ENCODE data around the gene PCDHA4. TPM values are rescaled to one million over a fixed set of nuclear protein-coding genes. Genes with fewer than 3 reads are reported as not detected.

PCDHA4 gene
- total RNA-seq, 1 experiment from 2014 or later: 5.6 TPM

DNA sequence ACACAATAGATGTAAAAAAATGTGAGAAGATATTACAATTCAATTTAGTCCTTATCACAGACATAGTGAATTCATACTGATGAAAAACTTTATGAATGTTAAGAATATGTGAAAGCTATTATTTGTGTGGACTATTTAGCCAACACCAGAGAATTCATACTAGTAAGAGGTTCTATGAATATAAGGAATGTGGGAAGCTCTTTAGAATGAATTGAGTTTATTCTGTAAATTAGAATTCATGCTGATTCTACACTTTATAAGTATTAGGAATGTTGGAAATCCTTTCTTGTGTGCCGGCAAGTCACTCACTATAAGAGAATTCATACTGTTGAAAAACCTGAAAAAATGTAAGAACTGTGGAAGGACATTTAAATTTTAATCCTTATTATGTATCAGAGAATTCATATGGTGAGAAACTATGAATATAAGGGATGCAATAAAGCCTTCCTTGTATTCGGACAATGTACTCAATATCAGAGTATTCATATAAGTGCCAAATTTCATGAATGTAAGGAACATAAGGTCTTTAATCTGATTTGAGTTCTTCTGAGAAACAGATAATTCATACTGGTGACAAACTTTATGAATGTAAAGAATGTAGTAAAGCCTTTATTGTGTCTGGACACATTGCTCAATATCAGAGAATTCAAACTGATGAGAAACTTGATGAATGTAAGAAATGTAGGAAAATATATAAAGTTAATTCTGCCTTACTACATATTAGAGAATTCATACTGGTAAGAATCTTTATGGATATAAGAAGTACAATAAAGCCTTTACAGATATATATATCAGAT, 42.5 kb upstream of the PCDHA4 start:
- H3K9me3 Mint-ChIP-seq: peaks cover 85% of the 10 kb centered on the region
- POLR2A ChIA-PET: no interaction called here
- no peak for TF ChIP-seq ELF4 (CRISPR knock-in tag; IDR thresholded peaks at IDR 0.05; ENCODE audit: low read depth)
- no peak for TF ChIP-seq PRRX2 (CRISPR knock-in tag; IDR thresholded peaks at IDR 0.05)
- TF ChIP-seq JUN (CRISPR knock-in tag; IDR thresholded peaks at IDR 0.05): no peak
- no peak for TF ChIP-seq TP53 (CRISPR knock-in tag; IDR thresholded peaks at IDR 0.05)
- no peak for TF ChIP-seq MYBL2 (CRISPR knock-in tag; IDR thresholded peaks at IDR 0.05)
- TF ChIP-seq NR1H2 (CRISPR knock-in tag; IDR thresholded peaks at IDR 0.05): no peak
- TF ChIP-seq, protein P1, sequence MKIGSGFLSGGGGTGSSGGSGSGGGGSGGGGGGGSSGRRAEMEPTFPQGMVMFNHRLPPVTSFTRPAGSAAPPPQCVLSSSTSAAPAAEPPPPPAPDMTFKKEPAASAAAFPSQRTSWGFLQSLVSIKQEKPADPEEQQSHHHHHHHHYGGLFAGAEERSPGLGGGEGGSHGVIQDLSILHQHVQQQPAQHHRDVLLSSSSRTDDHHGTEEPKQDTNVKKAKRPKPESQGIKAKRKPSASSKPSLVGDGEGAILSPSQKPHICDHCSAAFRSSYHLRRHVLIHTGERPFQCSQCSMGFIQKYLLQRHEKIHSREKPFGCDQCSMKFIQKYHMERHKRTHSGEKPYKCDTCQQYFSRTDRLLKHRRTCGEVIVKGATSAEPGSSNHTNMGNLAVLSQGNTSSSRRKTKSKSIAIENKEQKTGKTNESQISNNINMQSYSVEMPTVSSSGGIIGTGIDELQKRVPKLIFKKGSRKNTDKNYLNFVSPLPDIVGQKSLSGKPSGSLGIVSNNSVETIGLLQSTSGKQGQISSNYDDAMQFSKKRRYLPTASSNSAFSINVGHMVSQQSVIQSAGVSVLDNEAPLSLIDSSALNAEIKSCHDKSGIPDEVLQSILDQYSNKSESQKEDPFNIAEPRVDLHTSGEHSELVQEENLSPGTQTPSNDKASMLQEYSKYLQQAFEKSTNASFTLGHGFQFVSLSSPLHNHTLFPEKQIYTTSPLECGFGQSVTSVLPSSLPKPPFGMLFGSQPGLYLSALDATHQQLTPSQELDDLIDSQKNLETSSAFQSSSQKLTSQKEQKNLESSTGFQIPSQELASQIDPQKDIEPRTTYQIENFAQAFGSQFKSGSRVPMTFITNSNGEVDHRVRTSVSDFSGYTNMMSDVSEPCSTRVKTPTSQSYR (CRISPR knock-in tag; IDR thresholded peaks at IDR 0.05): no peak
- no peak for TF ChIP-seq ATF1 (CRISPR knock-in tag; IDR thresholded peaks at IDR 0.05)
- TF ChIP-seq ZNF263 (CRISPR knock-in tag; IDR thresholded peaks at IDR 0.05; ENCODE audit: low read depth): no peak

DNA sequence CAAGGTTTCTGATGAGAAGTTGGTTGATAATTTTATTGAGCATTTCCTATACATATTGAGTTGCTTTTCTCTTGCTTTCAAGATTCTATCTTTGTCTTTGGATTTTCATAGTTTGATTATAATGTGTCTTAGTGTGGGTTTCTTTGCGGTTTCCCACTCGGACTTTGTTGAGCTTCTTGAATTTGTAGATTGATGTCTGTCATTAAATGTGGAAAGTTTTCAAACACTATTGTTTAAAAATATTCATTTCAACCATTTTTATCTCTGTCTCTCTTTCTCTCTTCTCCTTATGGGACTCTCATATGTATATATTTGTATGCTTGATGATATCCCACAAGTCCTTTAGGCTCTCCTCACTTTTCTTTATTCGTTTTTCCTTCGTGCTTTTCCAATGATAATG, 39.4 kb upstream of the PCDHA4 start:
- ChIA-PET CTCF (interaction anchor here (1.2 to 1.5 kb wide), 2 partner anchors 19 to 74 kb away, joined by 3 to 4 read pairs; partner anchors contain the start of gene PCDHA1), POLR2A (no interaction called here)
- Mint-ChIP-seq H3K36me3 (peaks cover 48% of the 10 kb centered on the region), H3K4me1 (no peaks in the 10 kb centered on the region), H3K9me3 (peaks cover 93% of the 10 kb centered on the region), H3K27ac (no peak overlapping the region), H3K27me3 (ENCODE audit: low read depth) (peaks cover 22% of the 10 kb centered on the region), H3K4me3 (no peak overlapping the region)
- TF ChIP-seq, protein P2, sequence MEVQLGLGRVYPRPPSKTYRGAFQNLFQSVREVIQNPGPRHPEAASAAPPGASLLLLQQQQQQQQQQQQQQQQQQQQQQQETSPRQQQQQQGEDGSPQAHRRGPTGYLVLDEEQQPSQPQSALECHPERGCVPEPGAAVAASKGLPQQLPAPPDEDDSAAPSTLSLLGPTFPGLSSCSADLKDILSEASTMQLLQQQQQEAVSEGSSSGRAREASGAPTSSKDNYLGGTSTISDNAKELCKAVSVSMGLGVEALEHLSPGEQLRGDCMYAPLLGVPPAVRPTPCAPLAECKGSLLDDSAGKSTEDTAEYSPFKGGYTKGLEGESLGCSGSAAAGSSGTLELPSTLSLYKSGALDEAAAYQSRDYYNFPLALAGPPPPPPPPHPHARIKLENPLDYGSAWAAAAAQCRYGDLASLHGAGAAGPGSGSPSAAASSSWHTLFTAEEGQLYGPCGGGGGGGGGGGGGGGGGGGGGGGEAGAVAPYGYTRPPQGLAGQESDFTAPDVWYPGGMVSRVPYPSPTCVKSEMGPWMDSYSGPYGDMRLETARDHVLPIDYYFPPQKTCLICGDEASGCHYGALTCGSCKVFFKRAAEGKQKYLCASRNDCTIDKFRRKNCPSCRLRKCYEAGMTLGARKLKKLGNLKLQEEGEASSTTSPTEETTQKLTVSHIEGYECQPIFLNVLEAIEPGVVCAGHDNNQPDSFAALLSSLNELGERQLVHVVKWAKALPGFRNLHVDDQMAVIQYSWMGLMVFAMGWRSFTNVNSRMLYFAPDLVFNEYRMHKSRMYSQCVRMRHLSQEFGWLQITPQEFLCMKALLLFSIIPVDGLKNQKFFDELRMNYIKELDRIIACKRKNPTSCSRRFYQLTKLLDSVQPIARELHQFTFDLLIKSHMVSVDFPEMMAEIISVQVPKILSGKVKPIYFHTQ (CRISPR knock-in tag; IDR thresholded peaks at IDR 0.05): no peak
- TF ChIP-seq, protein P3, sequence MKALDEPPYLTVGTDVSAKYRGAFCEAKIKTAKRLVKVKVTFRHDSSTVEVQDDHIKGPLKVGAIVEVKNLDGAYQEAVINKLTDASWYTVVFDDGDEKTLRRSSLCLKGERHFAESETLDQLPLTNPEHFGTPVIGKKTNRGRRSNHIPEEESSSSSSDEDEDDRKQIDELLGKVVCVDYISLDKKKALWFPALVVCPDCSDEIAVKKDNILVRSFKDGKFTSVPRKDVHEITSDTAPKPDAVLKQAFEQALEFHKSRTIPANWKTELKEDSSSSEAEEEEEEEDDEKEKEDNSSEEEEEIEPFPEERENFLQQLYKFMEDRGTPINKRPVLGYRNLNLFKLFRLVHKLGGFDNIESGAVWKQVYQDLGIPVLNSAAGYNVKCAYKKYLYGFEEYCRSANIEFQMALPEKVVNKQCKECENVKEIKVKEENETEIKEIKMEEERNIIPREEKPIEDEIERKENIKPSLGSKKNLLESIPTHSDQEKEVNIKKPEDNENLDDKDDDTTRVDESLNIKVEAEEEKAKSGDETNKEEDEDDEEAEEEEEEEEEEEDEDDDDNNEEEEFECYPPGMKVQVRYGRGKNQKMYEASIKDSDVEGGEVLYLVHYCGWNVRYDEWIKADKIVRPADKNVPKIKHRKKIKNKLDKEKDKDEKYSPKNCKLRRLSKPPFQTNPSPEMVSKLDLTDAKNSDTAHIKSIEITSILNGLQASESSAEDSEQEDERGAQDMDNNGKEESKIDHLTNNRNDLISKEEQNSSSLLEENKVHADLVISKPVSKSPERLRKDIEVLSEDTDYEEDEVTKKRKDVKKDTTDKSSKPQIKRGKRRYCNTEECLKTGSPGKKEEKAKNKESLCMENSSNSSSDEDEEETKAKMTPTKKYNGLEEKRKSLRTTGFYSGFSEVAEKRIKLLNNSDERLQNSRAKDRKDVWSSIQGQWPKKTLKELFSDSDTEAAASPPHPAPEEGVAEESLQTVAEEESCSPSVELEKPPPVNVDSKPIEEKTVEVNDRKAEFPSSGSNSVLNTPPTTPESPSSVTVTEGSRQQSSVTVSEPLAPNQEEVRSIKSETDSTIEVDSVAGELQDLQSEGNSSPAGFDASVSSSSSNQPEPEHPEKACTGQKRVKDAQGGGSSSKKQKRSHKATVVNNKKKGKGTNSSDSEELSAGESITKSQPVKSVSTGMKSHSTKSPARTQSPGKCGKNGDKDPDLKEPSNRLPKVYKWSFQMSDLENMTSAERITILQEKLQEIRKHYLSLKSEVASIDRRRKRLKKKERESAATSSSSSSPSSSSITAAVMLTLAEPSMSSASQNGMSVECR (CRISPR knock-in tag; IDR thresholded peaks at IDR 0.05; ENCODE audit: borderline replicate concordance): no peak
- TF ChIP-seq, protein P4, sequence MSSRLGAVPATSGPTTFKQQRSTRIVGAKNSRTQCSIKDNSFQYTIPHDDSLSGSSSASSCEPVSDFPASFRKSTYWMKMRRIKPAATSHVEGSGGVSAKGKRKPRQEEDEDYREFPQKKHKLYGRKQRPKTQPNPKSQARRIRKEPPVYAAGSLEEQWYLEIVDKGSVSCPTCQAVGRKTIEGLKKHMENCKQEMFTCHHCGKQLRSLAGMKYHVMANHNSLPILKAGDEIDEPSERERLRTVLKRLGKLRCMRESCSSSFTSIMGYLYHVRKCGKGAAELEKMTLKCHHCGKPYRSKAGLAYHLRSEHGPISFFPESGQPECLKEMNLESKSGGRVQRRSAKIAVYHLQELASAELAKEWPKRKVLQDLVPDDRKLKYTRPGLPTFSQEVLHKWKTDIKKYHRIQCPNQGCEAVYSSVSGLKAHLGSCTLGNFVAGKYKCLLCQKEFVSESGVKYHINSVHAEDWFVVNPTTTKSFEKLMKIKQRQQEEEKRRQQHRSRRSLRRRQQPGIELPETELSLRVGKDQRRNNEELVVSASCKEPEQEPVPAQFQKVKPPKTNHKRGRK (CRISPR knock-in tag; IDR thresholded peaks at IDR 0.05; ENCODE audit: borderline replicate concordance): no peak
- TF ChIP-seq PRRX2 (CRISPR knock-in tag; IDR thresholded peaks at IDR 0.05) (no peak), NR2C2 (CRISPR knock-in tag; IDR thresholded peaks at IDR 0.05) (no peak)
- TF ChIP-seq, protein P5, sequence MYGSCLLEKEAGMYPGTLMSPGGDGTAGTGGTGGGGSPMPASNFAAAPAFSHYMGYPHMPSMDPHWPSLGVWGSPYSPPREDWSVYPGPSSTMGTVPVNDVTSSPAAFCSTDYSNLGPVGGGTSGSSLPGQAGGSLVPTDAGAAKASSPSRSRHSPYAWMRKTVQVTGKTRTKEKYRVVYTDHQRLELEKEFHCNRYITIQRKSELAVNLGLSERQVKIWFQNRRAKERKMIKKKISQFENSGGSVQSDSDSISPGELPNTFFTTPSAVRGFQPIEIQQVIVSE (CRISPR knock-in tag; IDR thresholded peaks at IDR 0.05; ENCODE audit: borderline replicate concordance): no peak
- TF ChIP-seq, protein P6, sequence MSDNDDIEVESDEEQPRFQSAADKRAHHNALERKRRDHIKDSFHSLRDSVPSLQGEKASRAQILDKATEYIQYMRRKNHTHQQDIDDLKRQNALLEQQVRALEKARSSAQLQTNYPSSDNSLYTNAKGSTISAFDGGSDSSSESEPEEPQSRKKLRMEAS (CRISPR knock-in tag; IDR thresholded peaks at IDR 0.05): no peak
- no peak for DNase-seq (ENCODE audit: low spot score)
- ATAC-seq: no peak

More for the DNA sequence above, 42.5 kb upstream of the PCDHA4 start:
- H3K36me3 Mint-ChIP-seq: peaks cover 57% of the 10 kb centered on the region
- CTCF ChIA-PET: no interaction called here
- ATAC-seq (no peak), DNase-seq (ENCODE audit: low spot score) (no peak)
- H3K27ac Mint-ChIP-seq: no peak overlapping the region
- peaks cover 24% of the 10 kb centered on the region for H3K27me3 Mint-ChIP-seq (ENCODE audit: low read depth)
- no peak overlapping the region for H3K4me3 Mint-ChIP-seq
- H3K4me1 Mint-ChIP-seq: no peaks in the 10 kb centered on the region

Data from WTC11 (cell line).